SKM-1 treated with dmso at 0.1 percent for 144 hours (cell line): ENCODE results near the gene GATAD1.
"Not testable (repeated sequence)": the region's sequence is repeated elsewhere in the genome, so short reads cannot be mapped to it uniquely, and the experiment has no call there.

ENCODE experiments used
- DNase-seq: peaks from one replicate; lab custom pipeline; 2025; ENCODE audit not compliant: unreplicated experiment; lab: John Stamatoyannopoulos, UW

The GATAD1 gene

DNA sequence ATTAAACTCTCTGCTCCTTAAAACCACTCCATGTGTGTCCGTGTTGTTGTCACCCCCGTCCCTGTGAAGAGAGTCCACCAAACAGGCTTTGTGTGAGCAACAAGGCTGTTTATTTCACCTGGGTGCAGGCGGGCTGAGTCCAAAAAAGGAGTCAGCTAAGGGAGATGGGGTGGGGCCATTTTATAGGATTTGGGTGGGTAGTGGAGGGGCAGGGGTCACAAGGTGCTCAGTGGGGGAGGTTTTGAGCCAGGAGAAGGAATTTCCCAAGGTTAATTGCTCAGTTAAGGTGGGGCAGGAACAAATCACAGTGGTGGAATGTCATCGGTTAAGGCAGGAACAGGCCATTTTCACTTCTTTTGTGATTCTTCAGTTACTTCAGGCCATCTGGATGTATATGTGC, 31.9 kb downstream of the GATAD1 start:
- DNase-seq = not testable (repeated sequence)

DNA sequence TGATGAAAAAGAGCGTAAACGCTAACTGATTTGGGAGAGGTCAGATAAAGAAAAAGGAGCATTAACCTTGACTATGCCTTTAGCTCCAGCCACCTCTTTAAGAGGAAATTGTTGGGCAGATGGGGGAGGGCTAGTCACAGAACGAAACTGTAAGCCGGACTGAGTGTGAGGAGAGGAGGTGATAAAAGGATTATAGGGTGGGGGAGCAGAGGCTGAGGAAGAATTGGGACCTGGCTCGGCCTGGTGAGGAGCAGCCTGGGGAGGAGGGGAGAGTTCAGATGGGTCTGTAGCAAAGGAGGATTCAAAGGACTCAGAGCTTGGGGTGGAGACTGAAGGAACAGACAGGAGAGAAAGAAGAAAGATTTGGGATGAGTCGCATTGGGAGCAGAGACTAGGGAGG, 36.3 kb downstream of the GATAD1 start:
- not testable (repeated sequence) for DNase-seq

DNA sequence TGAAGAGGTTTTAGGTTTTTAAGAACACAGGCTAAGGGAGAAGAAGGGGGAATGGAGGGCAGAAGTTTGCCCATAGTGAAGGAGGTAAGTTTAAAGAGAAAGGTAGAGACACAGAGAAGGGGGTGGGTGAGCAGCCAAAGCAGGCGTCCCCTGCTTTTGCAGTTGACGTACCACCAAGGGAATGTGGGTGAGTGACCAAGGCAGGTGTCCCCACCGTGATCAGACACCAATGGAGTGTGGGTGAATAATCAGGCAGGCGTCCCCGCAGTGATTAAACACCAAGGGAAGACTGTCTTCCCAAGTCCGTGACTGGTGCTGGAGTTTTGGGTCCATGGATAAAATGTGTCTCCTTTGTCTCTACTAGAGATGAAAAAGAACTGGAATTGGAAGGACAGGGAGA, 36.9 kb downstream of the GATAD1 start:
- DNase-seq = not testable (repeated sequence)

DNA sequence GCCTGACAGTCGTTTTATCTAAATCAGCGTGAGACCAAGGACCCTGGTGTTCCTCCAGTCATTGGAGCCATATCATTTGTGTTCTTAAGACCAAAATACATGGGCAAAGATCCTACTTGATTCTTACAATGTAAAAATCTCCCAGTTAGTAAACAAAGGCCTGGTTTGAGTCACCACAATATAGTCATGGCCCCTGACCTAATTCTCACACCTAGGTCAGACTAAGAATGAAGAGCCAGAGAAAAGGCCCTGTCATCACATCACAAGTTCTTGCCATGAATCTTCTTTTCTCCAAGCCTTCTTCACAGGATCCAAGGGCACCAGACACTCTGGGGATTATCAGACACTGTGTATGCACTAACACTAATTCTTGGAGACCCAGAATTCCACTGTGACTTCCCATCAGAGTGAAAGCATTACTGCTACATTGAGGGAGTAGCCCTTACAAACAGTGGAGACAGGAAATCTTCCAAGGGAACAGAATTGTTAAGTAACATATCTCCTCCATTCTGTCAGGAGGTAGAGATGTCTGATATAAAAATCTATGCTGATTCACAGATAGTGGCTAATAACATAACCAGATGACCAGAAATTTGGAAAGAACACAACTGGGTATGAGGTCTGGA, 38.1 kb downstream of the GATAD1 start:
- DNase-seq = no peak

DNA sequence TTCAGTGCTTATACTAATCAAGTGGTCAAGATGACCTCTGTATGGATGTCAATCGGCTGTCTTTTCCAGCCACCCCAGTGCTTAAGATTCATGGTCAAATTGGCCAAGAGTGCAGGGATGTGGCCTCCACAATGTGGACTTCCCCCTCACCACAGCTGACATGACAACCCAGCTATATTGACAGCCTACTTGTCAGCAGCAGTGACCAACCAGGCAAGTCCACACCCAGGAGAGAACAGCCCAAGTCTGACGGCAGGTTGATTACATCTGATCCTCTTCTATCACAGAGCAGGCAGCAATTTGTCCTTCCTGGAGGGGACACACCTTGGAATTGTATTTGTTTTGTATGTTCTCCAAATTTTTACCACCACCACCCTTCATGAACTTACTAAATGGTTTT, 38.7 kb downstream of the GATAD1 start:
- DNase-seq = no peak

DNA sequence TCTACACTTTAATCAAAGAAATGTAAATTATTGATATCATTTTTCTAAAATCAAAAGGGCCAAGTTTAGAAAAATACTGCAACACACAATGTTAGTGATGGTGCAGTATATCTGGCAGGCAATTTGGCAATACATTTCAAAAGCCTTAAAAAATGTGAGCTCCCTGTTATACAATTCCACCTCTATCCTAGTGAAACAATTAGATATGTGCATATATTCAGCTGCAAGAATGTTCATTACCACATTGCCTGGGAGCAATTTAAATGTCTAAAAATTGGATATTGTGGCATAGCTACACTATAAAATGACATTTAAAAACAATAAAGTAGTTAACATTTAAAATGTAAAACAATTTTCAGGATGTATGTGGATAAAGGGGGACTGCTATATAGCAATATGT, 40.5 kb downstream of the GATAD1 start:
- no peak for DNase-seq

DNA sequence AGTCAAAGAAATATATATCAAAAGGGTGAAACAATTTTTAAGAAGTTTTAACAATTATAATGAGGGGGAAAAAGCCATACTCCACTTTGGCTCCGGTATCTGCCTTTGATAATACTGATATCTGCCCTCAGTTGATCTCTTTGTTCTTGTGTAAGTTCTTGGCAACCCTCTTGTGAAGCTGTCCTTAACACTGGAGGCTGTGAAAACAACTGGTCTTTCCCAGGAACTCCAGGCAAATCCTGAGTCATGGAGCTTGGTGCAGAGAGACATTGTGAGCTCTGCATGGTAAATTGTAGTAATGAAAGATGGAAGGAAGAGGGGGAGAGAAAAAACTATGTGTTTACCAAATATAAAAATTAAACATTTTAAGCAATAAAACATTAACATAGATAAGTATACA, 42.4 kb downstream of the GATAD1 start:
- DNase-seq = no peak

DNA sequence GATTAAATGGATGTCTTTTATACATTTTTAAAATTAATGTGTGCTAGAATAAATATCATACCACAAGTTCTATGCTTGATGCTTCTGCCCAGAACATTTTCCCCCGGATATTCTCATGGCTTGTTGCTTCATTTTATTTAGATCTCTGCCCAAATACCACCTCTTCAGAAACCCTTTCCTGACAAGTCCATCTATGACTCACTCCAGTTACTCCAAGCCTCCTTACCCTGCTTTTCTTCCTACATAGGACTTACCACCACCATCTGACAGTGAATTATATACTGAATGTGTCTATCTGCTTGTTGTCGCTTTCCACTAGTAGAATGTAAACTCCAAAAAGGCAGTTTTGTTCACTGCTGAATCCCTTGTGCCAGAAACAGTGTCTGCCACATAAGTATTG, 49.6 kb downstream of the GATAD1 start:
- no peak for DNase-seq

DNA sequence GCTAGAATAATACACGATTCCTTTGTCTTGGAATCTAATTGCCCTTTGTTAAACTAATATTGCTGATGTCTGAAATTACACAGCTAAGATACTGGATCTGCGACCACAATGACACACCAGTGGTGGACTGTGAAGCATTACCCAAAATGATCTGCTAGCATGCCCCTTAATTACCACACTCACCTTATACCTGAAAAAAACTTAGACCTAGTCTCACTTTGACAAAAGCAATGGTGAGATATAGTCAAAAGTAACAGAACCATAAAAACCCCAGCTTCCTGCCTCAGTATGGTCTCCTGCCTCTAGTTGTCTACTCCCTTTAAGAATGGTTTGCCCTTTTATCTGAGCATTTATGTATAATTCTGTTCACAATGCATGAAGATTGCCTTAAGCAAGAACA, 51.3 kb downstream of the GATAD1 start:
- no peak for DNase-seq

DNA sequence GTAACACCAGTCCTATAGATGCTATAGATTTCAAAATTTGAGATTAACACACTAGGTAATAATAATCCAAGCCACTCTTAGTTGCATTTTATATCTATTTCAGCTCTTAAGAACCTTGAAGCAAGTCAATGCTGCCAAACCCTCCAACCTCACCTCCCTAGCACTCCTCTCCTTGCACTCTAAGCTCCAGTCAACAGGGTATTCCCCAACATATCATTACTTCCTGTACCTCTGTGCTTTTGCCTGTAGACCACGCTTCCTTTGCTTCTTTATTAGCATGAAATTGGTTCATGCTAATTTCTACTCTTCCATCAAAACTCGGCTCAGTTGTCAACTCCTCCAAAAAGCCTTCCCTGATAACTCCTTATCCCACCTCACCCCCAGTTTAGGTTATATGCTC, 56.5 kb downstream of the GATAD1 start:
- no peak for DNase-seq

DNA sequence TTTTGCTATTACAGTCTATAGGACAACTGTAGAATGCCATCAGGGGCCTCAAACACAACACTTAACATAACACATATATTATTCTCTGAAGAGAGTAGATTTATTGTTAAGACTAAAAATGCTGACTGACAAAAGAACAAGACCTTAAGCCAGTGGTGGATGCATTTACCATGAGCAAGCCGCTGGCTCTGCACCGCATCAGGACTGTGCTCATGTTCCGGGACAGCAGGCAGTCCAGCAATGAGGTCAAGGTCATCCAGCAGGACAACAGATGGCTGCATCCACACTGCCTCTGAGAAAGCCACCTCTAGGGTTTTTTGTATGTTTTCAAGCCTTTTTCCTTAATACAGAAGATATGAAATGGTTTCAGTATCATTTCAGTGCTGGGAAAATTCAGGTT, 57.3 kb downstream of the GATAD1 start:
- DNase-seq = no peak

DNA sequence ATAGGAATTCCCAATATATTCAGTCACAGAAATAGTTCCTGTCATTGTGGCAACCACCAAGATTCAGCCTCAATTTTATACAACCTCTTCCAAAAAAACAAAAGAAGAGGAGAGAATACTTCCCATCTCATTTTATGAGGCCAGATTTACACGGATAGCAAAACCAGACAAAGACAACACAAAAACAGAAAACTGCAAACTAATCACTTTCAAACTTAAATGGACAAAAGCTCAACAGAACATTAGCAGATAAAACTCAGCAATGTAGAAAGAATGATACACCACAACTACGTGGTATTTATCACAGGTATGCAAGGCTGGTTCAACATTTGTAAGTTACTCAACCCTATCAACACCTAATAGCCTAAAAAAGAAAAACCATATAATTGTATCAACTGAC, 59.1 kb downstream of the GATAD1 start:
- no peak for DNase-seq

DNA sequence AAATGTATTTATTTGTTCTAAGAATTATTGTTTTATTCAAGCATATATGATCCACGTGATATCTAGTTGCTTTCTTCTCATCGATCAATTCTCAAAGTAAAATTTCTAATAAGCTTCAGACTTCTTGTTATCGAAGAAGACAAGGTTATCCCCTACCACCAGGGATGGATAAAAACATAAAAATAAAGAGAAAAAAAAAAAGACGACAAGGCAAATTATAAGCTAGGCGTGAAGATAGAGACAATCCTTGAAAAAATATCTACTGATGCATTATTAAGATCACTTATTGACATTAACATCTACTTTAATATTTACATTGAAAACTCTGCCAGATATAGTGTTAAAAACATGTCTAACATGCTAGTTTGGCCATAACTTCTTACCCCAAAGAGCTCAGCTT, 61.7 kb downstream of the GATAD1 start:
- DNase-seq = no peak
